Keratinocyte (primary cell): ENCODE results near the gene CDKAL1.

Experiments
- EZH2 ChIP-seq: IDR thresholded peaks from one replicate; pipeline ENCODE4 v1.6.1; 2012; ENCODE audit warnings: inconsistent platforms, mild to moderate bottlenecking, low read length, moderate library complexity
- TF ChIP-seq, protein P1 (sequence below), 3 experiments: IDR thresholded peaks in 1 of 3; conservative IDR thresholded peaks in 1 of 3; optimal IDR thresholded peaks in 1 of 3; 2 replicates in 2 of 3; 3 replicates in 1 of 3; pipeline versions ENCODE3 to v1.5.1; 2011; ENCODE audit warnings: low read length in 3 of 3, mild to moderate bottlenecking in 3 of 3, moderate library complexity in 2 of 3, control low read depth in 1 of 3, inconsistent platforms in 1 of 3; ENCODE audit not compliant: insufficient read depth in 2 of 3; ENCODE audit errors: extremely low read depth in 1 of 3

DNA sequence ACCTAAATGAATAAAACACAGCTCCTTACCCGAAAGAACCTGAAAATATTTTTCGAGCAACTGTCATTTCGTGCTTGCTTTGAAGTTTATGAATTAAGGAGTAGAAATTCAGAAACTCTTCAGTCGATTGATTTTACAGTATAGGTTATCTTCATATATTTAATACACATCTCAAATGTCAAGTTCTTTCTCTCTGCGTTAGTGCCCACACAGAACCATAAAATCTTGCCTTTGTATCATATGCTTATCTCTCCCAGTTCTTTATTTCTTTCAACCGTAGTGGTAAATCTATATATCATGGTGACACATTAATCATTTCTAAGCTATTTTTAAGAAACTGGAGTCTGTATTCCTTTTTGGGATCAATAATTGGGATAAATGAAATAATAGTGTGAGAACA, 397.5 kb downstream of the CDKAL1 start:
- TF ChIP-seq, protein P1, sequence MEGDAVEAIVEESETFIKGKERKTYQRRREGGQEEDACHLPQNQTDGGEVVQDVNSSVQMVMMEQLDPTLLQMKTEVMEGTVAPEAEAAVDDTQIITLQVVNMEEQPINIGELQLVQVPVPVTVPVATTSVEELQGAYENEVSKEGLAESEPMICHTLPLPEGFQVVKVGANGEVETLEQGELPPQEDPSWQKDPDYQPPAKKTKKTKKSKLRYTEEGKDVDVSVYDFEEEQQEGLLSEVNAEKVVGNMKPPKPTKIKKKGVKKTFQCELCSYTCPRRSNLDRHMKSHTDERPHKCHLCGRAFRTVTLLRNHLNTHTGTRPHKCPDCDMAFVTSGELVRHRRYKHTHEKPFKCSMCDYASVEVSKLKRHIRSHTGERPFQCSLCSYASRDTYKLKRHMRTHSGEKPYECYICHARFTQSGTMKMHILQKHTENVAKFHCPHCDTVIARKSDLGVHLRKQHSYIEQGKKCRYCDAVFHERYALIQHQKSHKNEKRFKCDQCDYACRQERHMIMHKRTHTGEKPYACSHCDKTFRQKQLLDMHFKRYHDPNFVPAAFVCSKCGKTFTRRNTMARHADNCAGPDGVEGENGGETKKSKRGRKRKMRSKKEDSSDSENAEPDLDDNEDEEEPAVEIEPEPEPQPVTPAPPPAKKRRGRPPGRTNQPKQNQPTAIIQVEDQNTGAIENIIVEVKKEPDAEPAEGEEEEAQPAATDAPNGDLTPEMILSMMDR (optimal IDR thresholded peaks at IDR 0.05 in 1 of 3, IDR thresholded peaks at IDR 0.05 in 1 of 3, conservative IDR thresholded peaks at IDR 0.05 in 1 of 3; ENCODE audit: extremely low read depth in 1 of 3, insufficient read depth in 2 of 3, low read length in 3 of 3): no peak
- no peak for TF ChIP-seq EZH2
